Measurements from ENCODE around the gene FGFR1OP2.
"Not testable (repeated sequence)": the region's sequence is repeated elsewhere in the genome, so short reads cannot be mapped to it uniquely, and the experiment has no call there.

FGFR1OP2 gene

DNA sequence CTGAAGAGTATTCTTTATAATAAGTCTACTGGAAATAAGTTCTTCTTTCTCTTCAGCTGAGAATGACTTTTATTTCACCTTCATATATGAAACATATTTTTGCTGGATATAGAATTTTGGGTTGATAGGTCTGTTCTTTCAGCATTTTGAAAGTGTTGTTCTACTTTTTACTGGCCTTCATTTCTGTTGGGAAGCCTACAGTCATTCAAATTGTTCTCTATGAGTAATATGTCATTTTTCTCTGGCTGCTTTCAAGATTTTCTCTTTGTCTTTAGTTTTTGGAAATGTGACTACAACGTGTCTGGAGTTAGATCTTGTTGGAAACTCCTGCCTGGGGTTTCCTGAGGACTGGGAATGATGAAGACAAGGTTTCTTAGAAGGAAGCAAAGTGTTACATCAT, 10.0 kb downstream of the FGFR1OP2 start:
- DNase-seq, result no peak

DNA sequence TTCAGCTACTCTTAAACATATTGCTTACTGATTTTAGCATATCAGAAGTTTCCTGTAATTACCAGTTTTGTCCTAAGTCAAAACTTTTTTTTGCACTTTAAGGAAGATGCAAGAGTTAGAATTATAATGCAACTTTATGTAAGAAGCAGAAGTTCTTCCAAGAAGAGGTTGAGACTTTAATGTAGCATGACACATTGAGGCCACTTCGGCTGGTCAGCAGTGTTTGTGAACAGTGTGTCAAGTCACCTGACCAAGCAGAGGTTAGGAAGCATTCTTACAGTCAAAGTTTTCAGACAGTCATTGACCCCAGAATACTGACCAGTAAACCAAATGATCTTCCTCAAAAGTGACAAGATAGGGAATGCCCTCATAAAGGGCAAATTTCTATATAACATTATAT, 15.2 kb downstream of the FGFR1OP2 start:
- DNase-seq, result peak in 1 of 2 donors; percentile 46

- no peak for DNase-seq
Measured at GRCh38 chr12:26954027-26954426, 15.8 kb downstream of the FGFR1OP2 start.

DNA sequence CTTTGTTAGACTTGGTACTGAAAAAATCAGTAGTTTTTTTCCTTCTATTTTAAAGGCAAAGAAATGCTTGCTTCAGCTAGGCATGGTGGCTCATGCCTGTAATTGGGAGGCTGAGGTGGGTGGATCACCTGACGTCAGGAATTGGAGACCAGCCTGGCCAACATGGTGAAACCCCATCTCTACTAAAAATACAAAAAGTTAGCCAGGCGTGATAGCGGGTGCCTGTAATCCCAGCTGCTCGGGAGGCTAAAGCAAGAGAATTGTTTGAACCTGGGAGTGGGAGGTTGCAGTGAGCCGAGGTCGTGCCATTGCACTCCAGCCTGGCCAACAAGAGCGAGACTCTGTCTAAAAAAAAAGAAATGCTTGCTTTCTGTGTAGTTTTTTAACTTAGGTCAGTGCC, 23.1 kb downstream of the FGFR1OP2 start:
- not testable (repeated sequence) for DNase-seq

- no peak for DNase-seq
Measured at GRCh38 chr12:26961803-26962202, 23.5 kb downstream of the FGFR1OP2 start.

- no peak for DNase-seq
Measured at GRCh38 chr12:26963413-26963812, 25.1 kb downstream of the FGFR1OP2 start.

DNA sequence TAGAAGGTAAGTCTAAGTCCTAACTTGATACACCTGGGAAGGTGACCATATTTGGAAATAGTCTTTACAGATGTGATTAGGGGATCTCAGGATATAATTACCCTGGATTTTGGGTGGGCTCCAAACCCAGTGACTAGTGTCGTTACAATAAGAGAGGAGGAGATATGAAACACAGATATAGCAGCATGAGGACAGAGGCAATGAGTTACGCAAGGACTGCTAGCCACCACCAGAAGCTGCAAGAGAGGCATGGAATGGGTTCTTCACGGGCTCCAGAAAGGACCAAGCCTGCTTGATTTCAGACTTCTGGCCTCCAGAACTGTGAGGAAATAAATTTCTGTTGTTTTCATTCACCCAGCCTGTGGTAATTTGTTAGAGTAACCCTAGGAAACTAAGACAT, 28.6 kb downstream of the FGFR1OP2 start:
- DNase-seq, result no peak

- no peak for DNase-seq
Measured at GRCh38 chr12:26970136-26970535, 31.9 kb downstream of the FGFR1OP2 start.

DNA sequence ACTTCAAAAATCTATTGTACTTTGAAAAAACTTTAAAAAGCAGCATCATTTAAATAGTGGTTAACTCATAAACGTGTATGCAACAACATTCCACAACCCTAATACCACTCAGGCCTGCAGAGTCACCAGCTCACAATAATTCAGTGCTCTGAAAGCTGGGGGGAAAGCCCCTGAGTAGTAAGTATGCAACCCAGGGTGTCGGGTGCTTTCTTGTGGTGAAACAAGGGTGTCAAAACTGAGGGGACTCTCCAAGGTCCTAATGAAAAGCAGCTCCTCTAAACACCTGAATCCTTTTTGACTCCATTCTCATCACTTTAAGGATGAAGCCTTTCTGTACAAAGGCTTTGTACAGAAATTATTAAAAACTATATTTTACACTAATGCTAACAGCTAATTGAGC, 33.7 kb downstream of the FGFR1OP2 start:
- DNase-seq, result peak; percentile 46 to 69

DNA sequence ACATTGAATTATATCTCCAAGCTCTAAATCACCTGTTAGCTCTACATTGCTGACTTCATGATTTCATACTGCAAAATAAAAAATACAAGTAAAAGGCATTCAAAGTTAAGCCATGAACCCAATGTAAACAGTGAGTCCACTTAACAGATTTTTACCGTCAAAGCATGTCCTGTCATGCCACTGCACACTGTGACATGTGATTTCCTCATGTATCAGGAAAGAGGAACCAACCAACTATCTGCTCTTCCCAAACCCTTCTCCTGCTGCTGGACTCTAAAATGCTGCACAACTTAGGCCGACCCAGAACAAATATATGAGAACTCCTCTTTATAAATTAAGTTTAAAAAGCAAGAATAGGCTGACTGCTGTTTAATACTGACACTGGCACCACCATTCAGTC, 38.4 kb downstream of the FGFR1OP2 start:
- no peak for DNase-seq

DNA sequence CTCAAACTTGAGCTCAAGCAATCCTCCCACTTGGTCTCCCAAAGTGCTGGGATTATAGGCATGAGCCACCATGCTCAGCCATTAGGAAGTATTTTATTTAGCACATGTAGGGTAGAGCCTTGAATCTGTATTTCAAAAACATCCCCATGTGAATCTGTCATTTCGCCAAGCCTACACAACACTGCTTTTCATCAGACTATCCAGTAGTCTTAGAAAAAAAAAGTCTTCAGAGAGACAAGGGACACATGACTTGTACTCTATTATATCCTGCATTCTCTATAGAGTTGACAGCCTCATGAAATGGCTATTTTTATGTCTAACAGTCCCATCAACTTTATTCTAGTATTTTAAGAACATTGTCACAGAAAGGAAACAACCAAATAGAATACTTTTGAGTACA, 40.5 kb downstream of the FGFR1OP2 start:
- no peak for DNase-seq

- DNase-seq, result no peak
Measured at GRCh38 chr12:26979733-26980132, 41.5 kb downstream of the FGFR1OP2 start.

GRCh38 chr12:26982866-26983265, 44.6 kb downstream of the FGFR1OP2 start:
- DNase-seq, result no peak

DNA sequence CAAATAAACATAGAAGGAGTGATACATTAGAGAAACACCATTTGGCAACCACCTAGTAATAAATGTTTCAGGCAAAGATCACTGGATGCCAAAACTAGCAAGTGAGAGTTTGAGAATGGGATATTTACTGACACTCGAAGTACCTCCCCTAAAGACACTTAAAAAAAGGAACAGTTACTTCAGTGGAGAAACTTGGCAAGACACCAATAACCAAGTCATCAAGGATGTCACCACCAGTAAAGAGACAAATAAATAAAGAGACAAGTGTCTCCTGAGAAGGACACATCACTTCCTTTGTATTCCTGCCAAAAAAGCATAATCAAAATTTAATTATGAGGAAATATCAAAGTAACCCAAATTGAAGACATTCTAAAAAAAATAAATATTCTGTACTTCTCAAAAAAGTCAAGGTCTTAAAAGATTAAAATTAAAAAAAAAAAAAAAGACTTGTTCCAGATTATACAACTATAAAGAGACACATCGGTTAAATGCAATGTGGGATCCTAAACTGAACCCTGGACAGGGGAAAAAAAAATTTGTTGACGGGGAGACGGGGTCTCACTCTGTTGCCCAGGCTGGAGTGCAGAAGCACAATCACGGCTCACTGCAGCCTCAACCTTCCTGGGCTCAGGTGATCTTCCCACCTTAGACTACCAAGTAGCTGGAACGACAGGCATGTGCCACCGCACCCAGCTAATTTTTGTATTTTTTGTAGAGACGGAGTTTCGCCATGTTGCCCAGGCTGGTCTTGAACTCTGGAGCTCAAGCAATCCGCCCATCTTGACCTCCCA, 49.6 kb downstream of the FGFR1OP2 start:
- no peak for DNase-seq

DNA sequence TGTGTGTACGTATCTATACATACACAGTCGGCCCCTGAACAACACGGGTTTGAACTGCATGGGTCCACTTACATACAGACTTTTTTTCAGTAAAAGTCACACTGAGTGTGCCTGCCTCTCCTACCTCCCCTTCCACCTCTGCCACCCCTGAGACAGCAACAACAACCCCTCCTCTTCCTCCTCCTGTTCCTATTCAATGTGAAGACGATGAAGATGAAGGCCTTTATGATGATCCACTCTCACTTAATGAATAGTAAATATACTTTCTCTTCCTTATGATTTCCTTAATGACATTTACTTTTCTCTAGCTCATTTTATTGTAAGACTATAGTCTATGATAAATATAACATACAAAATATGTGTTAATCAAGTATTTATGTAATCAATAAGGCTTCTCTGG, 50.4 kb downstream of the FGFR1OP2 start:
- DNase-seq, result no peak

DNA sequence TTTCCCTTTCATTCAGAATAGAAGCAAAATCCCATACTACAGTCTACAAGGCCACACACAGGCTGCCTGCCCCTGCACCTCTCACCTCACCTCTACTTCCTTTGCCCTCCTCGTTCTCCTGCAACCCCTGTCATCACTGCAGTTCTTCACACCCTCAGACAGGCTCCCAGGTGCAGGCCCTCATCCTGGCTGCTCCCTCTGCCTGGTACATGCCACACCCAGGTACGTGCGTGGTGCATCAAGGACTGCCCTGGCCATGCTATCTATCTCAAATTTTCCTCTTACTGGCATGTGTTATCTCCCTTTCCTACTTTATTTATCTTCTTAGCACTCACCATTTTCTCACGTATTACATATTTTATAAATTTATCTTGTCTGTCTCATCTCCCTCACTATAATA, 51.6 kb downstream of the FGFR1OP2 start:
- no peak for DNase-seq

- DNase-seq, result no peak
Measured at GRCh38 chr12:26991826-26992225, 53.6 kb downstream of the FGFR1OP2 start.

DNA sequence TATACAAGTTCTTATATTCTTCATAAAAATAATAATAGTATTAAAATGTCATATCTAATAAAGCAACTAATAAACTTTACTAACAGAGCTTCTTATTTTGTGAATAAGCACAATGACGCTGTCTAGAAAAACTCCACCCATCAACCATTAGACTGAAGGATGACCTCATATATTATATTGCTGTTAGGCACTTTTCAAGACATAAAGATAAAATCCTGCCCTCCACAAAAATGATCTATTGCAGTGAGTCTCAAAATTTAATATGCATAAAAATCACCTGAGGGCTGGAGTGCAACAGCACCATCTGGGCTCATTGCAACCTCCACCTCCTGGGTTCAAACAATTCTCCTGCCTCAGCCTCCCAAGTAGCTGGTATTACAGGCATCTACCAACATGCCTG, 55.8 kb downstream of the FGFR1OP2 start:
- no peak for DNase-seq

DNA sequence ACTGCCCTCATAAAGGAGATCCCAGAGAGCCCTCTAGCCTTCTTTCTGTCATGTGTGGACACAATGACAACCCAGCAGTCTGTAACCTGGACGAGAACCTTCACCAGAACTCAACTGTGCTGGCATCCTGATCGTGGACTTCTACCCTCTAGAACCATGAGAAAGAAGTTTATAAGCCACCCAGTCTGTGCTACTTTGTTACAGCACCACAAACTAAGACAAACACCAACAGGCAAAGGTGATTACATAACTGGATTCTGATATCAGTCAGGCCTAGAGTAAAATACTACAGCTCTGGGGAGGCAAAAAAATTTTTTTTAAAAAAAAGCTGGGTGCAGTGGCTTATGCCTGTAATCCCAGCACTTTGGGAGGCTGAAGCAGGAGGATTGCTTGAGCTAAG, 57.4 kb downstream of the FGFR1OP2 start:
- DNase-seq, result no peak

DNA sequence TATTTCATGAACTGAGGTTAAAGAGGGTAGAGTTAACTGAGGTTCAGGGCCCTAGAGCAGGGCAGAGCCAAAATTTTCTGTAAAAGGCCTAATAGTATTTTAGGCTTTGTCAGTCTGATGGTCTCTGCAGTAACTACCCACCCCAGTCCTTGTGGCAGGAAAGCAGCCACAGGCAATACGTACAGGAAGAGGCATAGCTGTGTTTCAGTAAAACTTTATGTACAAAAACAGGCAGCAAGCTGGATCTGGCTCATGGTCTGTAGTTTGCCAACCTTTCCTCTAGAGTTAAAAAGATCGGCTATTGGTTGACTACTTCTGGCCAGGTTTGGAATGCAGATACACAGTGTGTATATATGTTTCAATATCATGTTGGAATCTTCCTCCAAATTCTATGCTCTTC, 58.7 kb downstream of the FGFR1OP2 start:
- no peak for DNase-seq

DNA sequence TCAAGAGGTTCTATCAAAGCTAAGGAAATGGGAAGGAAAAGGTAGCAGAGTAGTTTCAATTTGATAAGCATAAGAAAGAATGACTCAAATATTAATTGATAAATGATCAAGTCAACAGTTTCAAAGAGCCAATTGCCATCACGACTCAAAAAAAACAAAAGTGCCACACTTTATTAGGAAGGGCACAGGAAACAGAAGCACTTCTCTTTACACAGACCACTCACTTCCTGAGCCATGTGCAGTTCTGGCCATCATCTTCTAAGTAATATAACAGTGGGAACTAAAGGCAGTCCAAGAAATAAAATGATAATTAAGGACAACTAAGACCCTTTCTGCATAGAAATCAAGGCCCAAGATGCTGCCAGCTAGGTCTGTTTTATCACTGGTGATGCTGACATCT, 62.7 kb downstream of the FGFR1OP2 start:
- DNase-seq, result no peak

- no peak for DNase-seq
Measured at GRCh38 chr12:27001663-27002062, 63.4 kb downstream of the FGFR1OP2 start.

DNA sequence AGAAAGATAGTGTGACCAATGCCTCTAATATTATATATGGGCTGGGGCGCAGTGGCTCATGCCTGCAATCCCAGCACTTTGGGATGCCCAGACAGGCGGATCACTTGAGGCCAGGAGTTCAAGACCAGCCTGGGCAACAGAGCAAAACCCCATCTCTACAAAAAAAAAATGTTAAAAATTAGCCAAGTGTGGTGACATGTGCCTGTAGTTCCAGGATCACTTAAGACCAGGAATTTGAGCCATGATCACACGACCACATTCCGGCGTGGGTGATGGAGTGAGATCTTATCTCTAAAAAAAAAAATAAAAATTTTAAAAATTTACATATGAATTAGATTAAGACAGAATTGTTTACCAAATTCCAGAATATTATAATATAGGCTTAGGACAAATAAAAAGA, 63.9 kb downstream of the FGFR1OP2 start:
- no peak for DNase-seq

DNA sequence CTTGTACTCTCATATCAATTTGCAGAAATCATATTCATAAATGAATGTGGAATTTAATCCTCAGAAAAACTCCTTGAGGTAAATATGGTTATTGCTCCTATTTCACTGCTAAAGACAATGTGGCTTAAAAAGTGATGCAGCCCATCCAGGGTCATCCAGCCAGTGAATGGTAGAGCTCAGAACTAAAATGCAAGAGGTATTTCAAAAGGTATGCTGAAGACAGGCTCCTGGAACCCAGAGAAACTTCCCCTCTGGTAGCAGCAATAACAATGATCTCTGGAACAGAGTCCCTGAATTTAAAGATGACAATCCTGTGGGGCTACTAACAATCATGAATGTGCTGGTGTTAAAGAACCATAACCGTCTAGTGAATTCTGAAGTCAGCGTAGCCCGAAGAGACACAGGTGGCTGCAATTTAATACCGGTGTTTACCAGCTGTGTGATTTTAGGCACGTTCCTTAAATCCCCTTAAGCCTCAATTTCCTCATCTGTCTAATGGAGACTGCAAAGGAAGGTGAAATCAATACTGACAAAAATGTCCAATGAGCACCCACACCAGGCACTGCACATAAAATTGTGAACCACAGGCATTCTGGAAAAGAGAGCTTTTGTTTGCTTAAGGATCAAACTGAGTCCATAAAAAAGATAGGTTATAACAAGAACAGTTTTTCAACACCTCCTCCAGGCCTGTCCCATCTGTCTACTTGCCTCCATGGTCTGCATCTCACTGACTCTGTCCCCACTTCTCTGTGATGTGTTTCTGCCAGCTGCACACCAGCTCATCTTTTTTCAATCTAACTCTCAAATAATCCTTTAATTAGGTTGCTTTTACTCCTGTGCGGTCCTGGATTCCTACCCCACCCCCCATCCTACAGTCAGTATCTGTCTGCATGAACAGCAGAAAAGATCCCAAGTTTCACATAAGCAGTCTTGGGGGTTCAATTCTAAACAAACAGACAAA, 65.4 kb downstream of the FGFR1OP2 start:
- no peak for DNase-seq
